GM12801 (cell line): Measurements from ENCODE around the gene DST.

Experiments
- TF ChIP-seq, protein P1 (sequence below): IDR thresholded peaks from one replicate; pipeline ENCODE4 v1.5.1; 2011; ENCODE audit warnings: control low read depth; ENCODE audit not compliant: insufficient read length; ENCODE audit errors: extremely low read depth

Gene DST

DNA sequence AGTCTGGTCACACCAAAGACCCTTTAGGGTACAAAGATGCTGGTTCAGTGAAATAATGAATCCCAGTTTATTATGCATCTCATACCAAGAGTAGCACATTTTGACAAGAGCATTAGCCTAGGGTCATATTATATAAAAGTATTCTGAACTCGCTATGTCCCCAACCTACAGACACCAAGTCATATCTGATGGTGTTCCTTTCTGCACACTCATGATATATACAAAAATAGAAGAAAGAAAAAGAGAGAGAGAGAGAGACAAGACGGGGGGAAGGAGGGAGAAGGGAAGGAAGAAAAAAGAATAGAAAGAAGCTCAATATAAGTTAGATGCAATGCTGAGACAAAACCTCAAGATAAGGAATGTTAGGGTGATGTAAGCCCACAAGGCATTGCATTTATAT lies 131.1 kb downstream of the DST start:
- TF ChIP-seq, protein P1, sequence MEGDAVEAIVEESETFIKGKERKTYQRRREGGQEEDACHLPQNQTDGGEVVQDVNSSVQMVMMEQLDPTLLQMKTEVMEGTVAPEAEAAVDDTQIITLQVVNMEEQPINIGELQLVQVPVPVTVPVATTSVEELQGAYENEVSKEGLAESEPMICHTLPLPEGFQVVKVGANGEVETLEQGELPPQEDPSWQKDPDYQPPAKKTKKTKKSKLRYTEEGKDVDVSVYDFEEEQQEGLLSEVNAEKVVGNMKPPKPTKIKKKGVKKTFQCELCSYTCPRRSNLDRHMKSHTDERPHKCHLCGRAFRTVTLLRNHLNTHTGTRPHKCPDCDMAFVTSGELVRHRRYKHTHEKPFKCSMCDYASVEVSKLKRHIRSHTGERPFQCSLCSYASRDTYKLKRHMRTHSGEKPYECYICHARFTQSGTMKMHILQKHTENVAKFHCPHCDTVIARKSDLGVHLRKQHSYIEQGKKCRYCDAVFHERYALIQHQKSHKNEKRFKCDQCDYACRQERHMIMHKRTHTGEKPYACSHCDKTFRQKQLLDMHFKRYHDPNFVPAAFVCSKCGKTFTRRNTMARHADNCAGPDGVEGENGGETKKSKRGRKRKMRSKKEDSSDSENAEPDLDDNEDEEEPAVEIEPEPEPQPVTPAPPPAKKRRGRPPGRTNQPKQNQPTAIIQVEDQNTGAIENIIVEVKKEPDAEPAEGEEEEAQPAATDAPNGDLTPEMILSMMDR: no peak

DNA sequence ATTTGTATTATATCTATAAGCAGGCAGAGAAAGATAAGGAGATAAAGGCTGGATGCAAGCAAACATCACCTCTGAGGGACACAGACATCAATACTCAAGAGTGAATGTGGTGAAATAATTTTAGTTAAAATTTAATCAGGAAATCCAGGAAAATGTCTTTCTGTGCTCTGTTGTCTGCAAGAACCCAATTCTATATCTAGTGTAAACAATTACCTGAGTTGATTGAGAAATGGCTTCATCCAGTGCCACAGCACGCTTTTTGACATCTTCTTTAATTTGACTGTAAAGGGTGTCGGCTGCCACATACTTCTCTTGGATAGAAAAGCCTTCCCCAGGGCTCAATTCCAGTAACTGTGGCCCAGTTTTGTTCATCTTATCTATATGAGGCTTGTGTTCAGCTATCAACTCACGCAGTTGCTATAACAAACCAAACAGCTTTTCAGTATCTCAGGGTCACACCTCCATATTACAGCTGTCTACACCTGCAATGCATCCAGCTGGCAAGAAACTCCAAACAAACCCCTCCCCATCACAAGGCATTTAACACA lies 131.6 kb downstream of the DST start:
- TF ChIP-seq, protein P1: no peak

DNA sequence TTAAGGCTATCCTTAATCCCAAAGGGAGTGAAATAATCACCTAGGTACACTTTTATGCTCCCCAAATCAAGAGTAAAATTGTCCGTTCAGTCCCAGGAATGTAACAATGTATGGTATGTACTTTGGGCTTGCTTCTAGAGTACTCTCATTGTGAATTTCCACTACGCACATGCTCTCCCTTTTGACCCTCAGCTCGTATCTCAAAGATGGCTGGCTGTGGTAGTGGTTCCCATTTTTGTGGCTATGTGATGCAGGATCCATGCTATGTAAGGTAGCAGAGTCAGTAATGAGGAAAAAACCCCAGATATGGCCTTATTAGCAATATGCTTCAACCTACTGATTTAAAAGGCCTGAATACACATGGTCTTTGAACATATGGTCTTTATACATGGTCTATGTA lies 133.7 kb downstream of the DST start:
- TF ChIP-seq, protein P1: no peak

DNA sequence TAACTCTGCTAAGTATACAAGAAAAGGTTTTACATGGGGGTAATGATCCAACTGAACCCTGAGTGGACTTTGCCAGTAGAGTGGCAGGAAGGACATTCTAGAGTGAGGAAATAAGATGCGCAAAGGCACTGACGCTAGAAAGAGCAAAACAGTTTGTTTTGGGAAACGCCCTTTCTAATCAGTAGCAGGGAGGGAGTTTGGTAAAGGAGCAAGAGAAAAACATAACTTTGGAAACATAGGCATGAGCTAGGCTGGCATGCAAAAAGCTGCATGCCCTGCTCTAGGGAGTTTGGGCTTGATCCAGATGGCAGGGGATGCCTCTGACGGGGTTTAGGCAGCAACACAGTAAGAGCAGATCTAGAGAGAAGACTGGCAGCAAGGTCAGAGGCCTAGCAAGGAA lies 135.2 kb downstream of the DST start:
- TF ChIP-seq, protein P1: no peak

DNA sequence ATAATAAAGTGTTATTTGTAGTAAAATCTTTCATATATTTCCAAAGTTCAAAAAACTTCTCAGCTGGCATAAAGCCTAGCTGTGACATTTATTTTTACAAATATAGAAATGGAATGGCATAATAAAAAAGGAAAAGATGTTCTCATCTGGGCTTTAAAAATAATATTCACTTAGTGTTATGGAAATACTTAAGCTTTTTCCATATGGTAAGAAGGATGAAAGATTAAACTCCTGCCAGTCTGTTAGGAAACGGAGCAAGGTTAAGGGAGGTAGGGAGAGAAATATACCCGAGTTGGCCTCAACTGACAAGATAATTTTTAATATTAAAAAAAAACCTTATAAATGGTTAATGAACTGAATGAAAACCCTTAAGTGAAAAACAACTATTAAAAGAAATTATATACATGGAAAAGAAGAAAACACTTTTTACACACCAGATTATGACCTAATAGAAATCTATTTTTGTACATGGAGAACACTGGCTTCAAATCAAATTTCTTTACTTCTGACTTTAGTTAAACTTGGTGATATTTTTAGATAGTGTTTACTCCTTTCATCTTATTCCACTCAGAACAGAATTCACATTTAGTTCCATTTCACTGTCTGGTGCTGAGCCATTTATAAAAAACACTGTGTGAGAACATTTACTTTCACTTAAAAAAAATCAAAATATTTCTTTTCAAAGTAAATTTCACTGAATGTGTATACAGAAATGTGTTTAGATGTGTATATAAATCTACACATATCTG lies 137.0 kb downstream of the DST start:
- TF ChIP-seq, protein P1: no peak

DNA sequence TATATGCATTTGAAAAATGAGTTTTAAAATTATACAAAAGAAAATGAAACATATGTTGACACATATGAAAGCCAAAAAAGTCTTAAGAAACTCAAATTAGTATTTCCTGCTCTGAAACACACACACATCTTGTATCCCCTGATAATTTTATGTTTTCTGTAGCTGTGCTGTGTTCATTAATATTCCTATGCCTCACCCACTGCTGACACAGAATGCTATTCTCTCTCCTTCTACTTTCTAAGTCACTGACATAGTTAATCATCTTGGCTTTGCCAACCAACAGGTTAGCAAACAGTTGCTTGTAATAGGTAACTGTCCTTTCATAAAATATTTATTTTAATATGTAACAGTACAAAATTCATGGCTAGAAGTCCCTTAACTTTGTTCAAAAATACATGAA lies 140.7 kb downstream of the DST start:
- TF ChIP-seq, protein P1: no peak

DNA sequence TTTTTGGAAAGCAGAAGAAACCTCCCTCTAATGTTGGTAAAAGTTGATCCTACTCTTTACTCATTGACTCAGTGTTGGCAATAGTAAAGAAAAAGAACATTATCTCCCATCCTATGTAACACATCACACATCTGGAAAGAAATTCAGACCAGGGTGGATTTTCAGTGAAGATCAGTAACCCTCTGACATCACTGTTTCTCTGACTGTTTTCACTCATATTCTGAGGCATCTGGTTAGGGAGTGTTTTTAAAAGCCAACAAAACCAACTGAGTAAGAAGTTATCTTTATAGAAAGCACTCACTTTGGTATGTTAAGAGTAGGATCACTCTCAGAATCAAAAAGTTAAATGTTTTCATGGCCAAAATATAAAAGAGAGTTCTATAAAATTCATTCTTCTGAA lies 143.6 kb downstream of the DST start:
- TF ChIP-seq, protein P1: no peak

DNA sequence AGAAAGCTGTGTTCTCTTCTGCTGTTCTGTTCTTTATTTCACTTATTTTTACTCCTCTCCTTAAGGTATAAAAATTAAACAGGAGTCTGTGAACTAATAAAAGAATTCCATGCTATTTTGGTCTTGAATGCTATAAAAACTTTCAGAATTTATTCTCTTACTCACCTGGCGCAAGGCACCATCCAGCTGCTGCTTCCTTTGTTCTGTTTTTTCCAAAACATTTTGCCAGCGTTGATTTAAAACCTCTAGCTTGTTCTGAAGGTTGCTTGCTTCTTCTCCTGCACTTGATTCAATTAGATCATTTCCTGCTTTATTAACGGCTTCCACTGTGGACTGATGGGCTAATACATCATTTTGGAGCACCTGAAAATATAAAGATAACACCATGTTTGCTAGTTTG lies 145.0 kb downstream of the DST start:
- TF ChIP-seq, protein P1: no peak
